HEK293 (cell line): Measurements from ENCODE around the gene C1D.

Experiments
- CTCF ChIP-seq: fragments of 450-650 bp; formaldehyde crosslinking; IDR thresholded peaks from 2 replicates; pipeline ENCODE4 v1.5.1; 2016; ENCODE audit warnings: missing biosample characterization, missing genetic modification characterization
- HOXA7 ChIP-seq: sonication (generic); formaldehyde crosslinking; IDR thresholded peaks from 2 replicates; pipeline ENCODE4 v1.8.1; 2022; ENCODE audit warnings: missing genetic modification reagents, borderline replicate concordance
- KLF16 ChIP-seq: fragments of 450-650 bp; formaldehyde crosslinking; IDR thresholded peaks from 2 replicates; pipeline ENCODE4 v1.5.1; 2017; ENCODE audit warnings: missing biosample characterization, missing genetic modification characterization
- REST ChIP-seq: fragments of 450-650 bp; formaldehyde crosslinking; IDR thresholded peaks from 2 replicates; pipeline ENCODE4 v1.5.1; 2016; ENCODE audit warnings: missing biosample characterization, missing genetic modification characterization
- ZBTB7A ChIP-seq: fragments of 450-650 bp; formaldehyde crosslinking; IDR thresholded peaks from 2 replicates; pipeline ENCODE4 v1.5.1; 2016; ENCODE audit warnings: low read depth, missing biosample characterization, missing genetic modification characterization
- ZNF155 ChIP-seq: fragments of 450-650 bp; formaldehyde crosslinking; IDR thresholded peaks from 2 replicates; pipeline ENCODE4 v1.5.1; 2016; ENCODE audit warnings: missing biosample characterization, missing genetic modification characterization
- ZNF433 ChIP-seq: fragments of 450-650 bp; formaldehyde crosslinking; IDR thresholded peaks from 2 replicates; pipeline ENCODE4 v1.5.1; 2016; ENCODE audit warnings: missing biosample characterization, missing genetic modification characterization, low read depth
- ZNF560 ChIP-seq: fragments of 450-650 bp; formaldehyde crosslinking; IDR thresholded peaks from 2 replicates; pipeline ENCODE4 v1.5.1; 2017; ENCODE audit warnings: missing biosample characterization, missing genetic modification characterization, borderline replicate concordance
- ZNF785 ChIP-seq: fragments of 450-650 bp; formaldehyde crosslinking; IDR thresholded peaks from 2 replicates; pipeline ENCODE4 v1.5.1; 2016; ENCODE audit warnings: missing biosample characterization, missing genetic modification characterization

GRCh38 chr2:68086166-68086565, 23.4 kb upstream of the C1D start:
- TF ChIP-seq KLF16 (tag by site-specific recombination), result no peak
- no peak for TF ChIP-seq HOXA7 (CRISPR knock-in tag)
- no peak for TF ChIP-seq ZNF155 (tag by site-specific recombination)
- TF ChIP-seq ZNF560, result no peak
- no peak for TF ChIP-seq ZNF433 (tag by site-specific recombination)
- no peak for TF ChIP-seq ZBTB7A (tag by site-specific recombination)
- no peak for TF ChIP-seq CTCF
- no peak for TF ChIP-seq ZNF785
- no peak for TF ChIP-seq REST (tag by site-specific recombination)
